H1 (cell line): ENCODE results near the gene SLC30A10. TPM values are rescaled to one million over a fixed set of nuclear protein-coding genes. Genes with fewer than 3 reads are reported as not detected.

ENCODE experiments used
- BRCA1 ChIP-seq: IDR thresholded peaks from 2 replicates; pipeline ENCODE4 v1.6.1; 2012; ENCODE audit warnings: low read depth, low read length, improper control_type of control experiment
- CTBP2 ChIP-seq: IDR thresholded peaks from 2 replicates; pipeline ENCODE4 v1.7.0; 2011; ENCODE audit warnings: borderline replicate concordance, mild to moderate bottlenecking, moderate library complexity, mixed read lengths, low read length; ENCODE audit not compliant: insufficient read depth, insufficient read length
- EGR1 ChIP-seq: IDR thresholded peaks from 2 replicates; pipeline ENCODE4 v1.6.1; 2011; ENCODE audit warnings: low read depth, low read length, borderline replicate concordance
- GTF2F1 ChIP-seq: IDR thresholded peaks from 2 replicates; pipeline ENCODE4 v1.6.1; 2012; ENCODE audit warnings: low read depth, low read length, improper control_type of control experiment, borderline replicate concordance
- JUN ChIP-seq: IDR thresholded peaks from 2 replicates; pipeline ENCODE4 v1.6.1; 2011; ENCODE audit warnings: low read depth, mild to moderate bottlenecking, improper control_type of control experiment, low read length
- PHF8 ChIP-seq: fragments of 200-600 bp; sonication (generic); conservative IDR thresholded peaks from 2 replicates; pipeline ENCODE4 v1.7.1; 2012; ENCODE audit warnings: low read depth, mild to moderate bottlenecking, inconsistent platforms, low read length, moderate library complexity
- SIX5 ChIP-seq: IDR thresholded peaks from 2 replicates; pipeline ENCODE4 v1.6.1; 2011; ENCODE audit warnings: mild to moderate bottlenecking, low read depth, low read length
- polyA plus RNA-seq, 7 experiments: library from polyadenylated mRNA; depleted of rRNA in 3 of 7; stranded (reverse) in 5 of 7; unstranded in 2 of 7; fragments of >200 nt in 5 of 7; fragments of 200-250 nt in 2 of 7; gene quantifications; 1 replicate in 5 of 7; 2 replicates in 1 of 7; 4 replicates in 1 of 7; pipeline versions ENCODE4 v1.2.1 to v1.2.3, GENCODE V29; 2011 to 2013; ENCODE audit warnings: missing spikeins in 2 of 7, mixed read lengths in 2 of 7
- total RNA-seq: library from RNA; stranded (reverse); fragmentation: NEBNext Ultra II Directional; extraction: Animal tissue kit (Norgen Biotek cat#: 25700); gene quantifications from 2 replicates; pipeline ENCODE4 v1.2.1, GENCODE V29; 2021

SLC30A10 gene
- total and polyA plus RNA-seq, 2 of the 8 experiments (the other 6 are each of a cell fraction or from before 2014, with no cell fraction given): 0.23 to 0.61 TPM

DNA sequence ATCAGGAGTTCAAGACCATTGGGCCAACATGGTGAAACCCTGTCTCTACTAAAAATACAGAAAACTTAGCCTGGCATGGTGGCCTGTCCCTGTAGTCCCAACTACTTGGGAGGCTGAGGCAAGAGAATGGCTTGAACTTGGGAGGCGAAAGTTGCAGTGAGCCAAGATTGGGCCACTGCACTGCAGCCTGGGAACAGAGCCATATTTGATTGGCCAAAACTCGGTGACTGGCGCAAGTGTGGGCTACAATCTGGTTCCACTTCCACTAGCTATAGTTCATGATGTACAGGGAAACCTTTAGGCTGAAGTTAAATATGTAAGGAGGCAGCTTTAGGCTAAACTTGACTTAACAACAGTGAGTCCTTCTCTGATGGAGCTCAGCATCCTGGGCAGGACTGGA is 20.2 kb downstream of the SLC30A10 start (continued):
- no peak for TF ChIP-seq CTBP2
- TF ChIP-seq GTF2F1: no peak
- TF ChIP-seq BRCA1: no peak
- TF ChIP-seq SIX5: no peak
- TF ChIP-seq JUN: no peak
- no peak for TF ChIP-seq PHF8
- no peak for TF ChIP-seq EGR1
- TF ChIP-seq, all 59 proteins: peak for 0
